ENCODE data around the gene RAP1A.

RAP1A gene

DNA sequence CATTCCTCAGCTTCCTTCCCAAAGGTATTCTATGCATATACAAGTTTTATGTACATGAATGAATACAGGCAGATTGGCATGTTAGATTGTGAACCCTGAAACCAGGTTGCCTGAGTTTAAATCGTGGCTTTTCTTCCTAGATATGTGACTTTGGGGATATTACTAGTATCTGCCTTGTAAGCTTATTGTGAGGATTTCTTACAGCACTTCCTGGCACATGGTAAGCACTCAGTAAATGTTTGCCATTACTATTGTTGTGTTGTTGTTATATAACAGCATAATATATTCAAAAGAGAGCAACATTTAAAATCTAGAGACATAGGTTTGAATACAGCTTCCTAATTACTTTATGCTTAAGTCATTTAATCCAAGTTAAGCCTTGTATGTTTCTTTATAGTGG lies 45.1 kb downstream of the RAP1A start:
- no peak overlapping the region for H3K4me2 ChIP-seq (ENCODE audit: insufficient read depth, low read length)
- H3K36me3 ChIP-seq (ENCODE audit: insufficient read depth, low read length), result no peaks in the 10 kb centered on the region
- H3K27me3 ChIP-seq (ENCODE audit: insufficient read depth, low read length, poor library complexity), result no peaks in the 10 kb centered on the region
- no peak overlapping the region for H3K9ac ChIP-seq (ENCODE audit: low read depth, low read length)
- H3K79me2 ChIP-seq (ENCODE audit: insufficient read depth, low read length), result peaks cover 57% of the 10 kb centered on the region
- no peak overlapping the region for H3K4me3 ChIP-seq (ENCODE audit: low read depth in 1 of 2, low read length in 2 of 2)
- ATAC-seq (ENCODE audit: insufficient read depth, low read depth) (no peak), DNase-seq (no peak)
- TF ChIP-seq EZH2 (IDR thresholded peaks at IDR 0.05; ENCODE audit: borderline replicate concordance, low read depth, low read length, severe bottlenecking), result no peak
- TF ChIP-seq, protein P1, sequence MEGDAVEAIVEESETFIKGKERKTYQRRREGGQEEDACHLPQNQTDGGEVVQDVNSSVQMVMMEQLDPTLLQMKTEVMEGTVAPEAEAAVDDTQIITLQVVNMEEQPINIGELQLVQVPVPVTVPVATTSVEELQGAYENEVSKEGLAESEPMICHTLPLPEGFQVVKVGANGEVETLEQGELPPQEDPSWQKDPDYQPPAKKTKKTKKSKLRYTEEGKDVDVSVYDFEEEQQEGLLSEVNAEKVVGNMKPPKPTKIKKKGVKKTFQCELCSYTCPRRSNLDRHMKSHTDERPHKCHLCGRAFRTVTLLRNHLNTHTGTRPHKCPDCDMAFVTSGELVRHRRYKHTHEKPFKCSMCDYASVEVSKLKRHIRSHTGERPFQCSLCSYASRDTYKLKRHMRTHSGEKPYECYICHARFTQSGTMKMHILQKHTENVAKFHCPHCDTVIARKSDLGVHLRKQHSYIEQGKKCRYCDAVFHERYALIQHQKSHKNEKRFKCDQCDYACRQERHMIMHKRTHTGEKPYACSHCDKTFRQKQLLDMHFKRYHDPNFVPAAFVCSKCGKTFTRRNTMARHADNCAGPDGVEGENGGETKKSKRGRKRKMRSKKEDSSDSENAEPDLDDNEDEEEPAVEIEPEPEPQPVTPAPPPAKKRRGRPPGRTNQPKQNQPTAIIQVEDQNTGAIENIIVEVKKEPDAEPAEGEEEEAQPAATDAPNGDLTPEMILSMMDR (IDR thresholded peaks at IDR 0.05; ENCODE audit: borderline replicate concordance, extremely low read depth, low read length, poor library complexity, severe bottlenecking), result no peak
- peaks cover 15% of the 10 kb centered on the region for H3K4me1 ChIP-seq (ENCODE audit: insufficient read depth, low read length)
- no peaks in the 10 kb centered on the region for H3K9me3 ChIP-seq (ENCODE audit: insufficient read depth, low read length, severe bottlenecking)
- peaks cover 10% of the 10 kb centered on the region for H4K20me1 ChIP-seq (ENCODE audit: insufficient read depth, low read length)
- H3K27ac ChIP-seq (ENCODE audit: low read length), result no peak overlapping the region
- H2AFZ ChIP-seq (ENCODE audit: low read depth, low read length), result no peak overlapping the region

DNA sequence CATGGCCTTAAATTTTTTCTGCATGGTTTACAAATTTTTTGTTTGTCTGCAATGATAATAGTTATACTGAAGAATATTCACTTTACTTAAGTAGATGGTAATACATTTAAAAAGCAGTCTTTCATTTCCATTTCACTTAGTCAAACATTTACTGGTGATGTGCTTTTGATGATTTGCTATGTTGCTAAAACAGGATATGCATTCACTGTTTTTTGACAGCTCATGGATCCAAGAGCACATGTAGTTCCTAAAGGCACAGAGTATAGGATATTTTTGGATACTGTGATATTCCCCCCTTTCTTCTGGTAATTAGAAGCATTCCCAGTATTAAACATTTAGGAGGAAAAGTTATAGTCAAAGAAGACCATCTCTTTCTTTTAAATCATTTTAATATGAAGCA lies 45.9 kb downstream of the RAP1A start:
- TF ChIP-seq, protein P1 (IDR thresholded peaks at IDR 0.05; ENCODE audit: borderline replicate concordance, extremely low read depth, low read length, poor library complexity, severe bottlenecking), result no peak
- no peak for TF ChIP-seq EZH2 (IDR thresholded peaks at IDR 0.05; ENCODE audit: borderline replicate concordance, low read depth, low read length, severe bottlenecking)
- H3K9ac ChIP-seq (ENCODE audit: low read depth, low read length), result no peak overlapping the region
- ATAC-seq (ENCODE audit: insufficient read depth, low read depth), result no peak

DNA sequence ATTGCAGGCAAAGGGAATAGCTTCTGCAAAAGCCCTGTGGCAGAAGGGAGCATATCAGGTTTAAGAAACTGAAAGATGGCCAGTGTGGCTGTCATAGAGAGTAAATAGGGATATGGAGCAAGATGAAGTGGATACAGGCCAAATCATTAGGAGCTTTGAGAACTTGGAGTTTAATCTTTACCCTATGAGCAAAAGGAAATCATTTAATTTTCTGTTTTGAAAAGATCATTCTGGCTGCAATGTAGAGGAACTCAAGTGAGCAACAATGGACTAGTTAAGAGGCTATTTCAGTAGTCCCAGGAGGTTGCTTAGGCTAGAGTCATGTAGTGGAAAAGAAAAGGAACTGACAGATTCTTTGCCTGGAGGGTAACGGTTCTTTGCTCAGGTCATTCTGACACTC lies 47.2 kb downstream of the RAP1A start:
- peaks cover 52% of the 10 kb centered on the region for H3K79me2 ChIP-seq (ENCODE audit: insufficient read depth, low read length)
- H3K27ac ChIP-seq (ENCODE audit: low read length), result no peak overlapping the region
- no peak for DNase-seq
- H3K4me2 ChIP-seq (ENCODE audit: insufficient read depth, low read length), result no peak overlapping the region
- H3K4me3 ChIP-seq (ENCODE audit: low read depth in 1 of 2, low read length in 2 of 2), result no peak overlapping the region
- H3K36me3 ChIP-seq (ENCODE audit: insufficient read depth, low read length), result no peaks in the 10 kb centered on the region
- peaks cover 10% of the 10 kb centered on the region for H4K20me1 ChIP-seq (ENCODE audit: insufficient read depth, low read length)
- no peaks in the 10 kb centered on the region for H3K27me3 ChIP-seq (ENCODE audit: insufficient read depth, low read length, poor library complexity)
- H2AFZ ChIP-seq (ENCODE audit: low read depth, low read length), result no peak overlapping the region
- TF ChIP-seq, protein P1 (IDR thresholded peaks at IDR 0.05; ENCODE audit: borderline replicate concordance, extremely low read depth, low read length, poor library complexity, severe bottlenecking), result no peak
- no peak for TF ChIP-seq EZH2 (IDR thresholded peaks at IDR 0.05; ENCODE audit: borderline replicate concordance, low read depth, low read length, severe bottlenecking)
- no peaks in the 10 kb centered on the region for H3K9me3 ChIP-seq (ENCODE audit: insufficient read depth, low read length, severe bottlenecking)
- no peak for ATAC-seq (ENCODE audit: insufficient read depth, low read depth)
- no peak overlapping the region for H3K9ac ChIP-seq (ENCODE audit: low read depth, low read length)
- no peaks in the 10 kb centered on the region for H3K4me1 ChIP-seq (ENCODE audit: insufficient read depth, low read length)

More for the DNA sequence above, 45.9 kb downstream of the RAP1A start:
- H3K27me3 ChIP-seq (ENCODE audit: insufficient read depth, low read length, poor library complexity), result no peaks in the 10 kb centered on the region
- DNase-seq, result no peak
- no peak overlapping the region for H2AFZ ChIP-seq (ENCODE audit: low read depth, low read length)
- H3K9me3 ChIP-seq (ENCODE audit: insufficient read depth, low read length, severe bottlenecking), result no peaks in the 10 kb centered on the region
- no peak overlapping the region for H3K4me2 ChIP-seq (ENCODE audit: insufficient read depth, low read length)
- H4K20me1 ChIP-seq (ENCODE audit: insufficient read depth, low read length), result peaks cover 10% of the 10 kb centered on the region
- peaks cover 7% of the 10 kb centered on the region for H3K4me1 ChIP-seq (ENCODE audit: insufficient read depth, low read length)
- H3K27ac ChIP-seq (ENCODE audit: low read length), result no peak overlapping the region
- H3K79me2 ChIP-seq (ENCODE audit: insufficient read depth, low read length), result peaks cover 56% of the 10 kb centered on the region
- H3K36me3 ChIP-seq (ENCODE audit: insufficient read depth, low read length), result no peaks in the 10 kb centered on the region
- no peak overlapping the region for H3K4me3 ChIP-seq (ENCODE audit: low read depth in 1 of 2, low read length in 2 of 2)

DNA sequence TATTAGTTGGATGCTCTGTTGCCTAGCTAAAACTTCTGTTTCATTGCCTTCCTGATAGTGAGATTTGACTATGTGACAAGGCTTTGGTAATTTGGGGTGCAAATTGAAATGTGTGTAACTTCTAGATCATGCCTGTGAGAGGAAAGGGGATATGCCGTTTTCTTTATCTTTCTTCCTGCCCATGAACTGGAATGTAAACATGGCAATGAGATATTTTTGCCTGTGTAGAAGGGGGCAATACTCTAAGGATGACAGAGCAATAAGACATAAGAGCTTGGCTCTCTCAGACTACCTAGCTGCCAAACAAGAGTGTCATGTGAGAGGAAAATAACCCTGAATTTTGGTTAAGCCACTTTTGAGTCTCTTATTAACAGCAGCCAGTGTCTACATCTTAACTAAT lies 49.7 kb downstream of the RAP1A start:
- no peak for ATAC-seq (ENCODE audit: insufficient read depth, low read depth)
- no peak overlapping the region for H3K4me2 ChIP-seq (ENCODE audit: insufficient read depth, low read length)
- no peaks in the 10 kb centered on the region for H3K27me3 ChIP-seq (ENCODE audit: insufficient read depth, low read length, poor library complexity)
- peaks cover 55% of the 10 kb centered on the region for H3K79me2 ChIP-seq (ENCODE audit: insufficient read depth, low read length)
- DNase-seq, result no peak
- TF ChIP-seq, protein P1 (IDR thresholded peaks at IDR 0.05; ENCODE audit: borderline replicate concordance, extremely low read depth, low read length, poor library complexity, severe bottlenecking), result no peak
- TF ChIP-seq EZH2 (IDR thresholded peaks at IDR 0.05; ENCODE audit: borderline replicate concordance, low read depth, low read length, severe bottlenecking), result no peak
- no peaks in the 10 kb centered on the region for H3K36me3 ChIP-seq (ENCODE audit: insufficient read depth, low read length)
- no peaks in the 10 kb centered on the region for H3K4me1 ChIP-seq (ENCODE audit: insufficient read depth, low read length)
- peaks cover 10% of the 10 kb centered on the region for H4K20me1 ChIP-seq (ENCODE audit: insufficient read depth, low read length)
- H3K9me3 ChIP-seq (ENCODE audit: insufficient read depth, low read length, severe bottlenecking), result no peaks in the 10 kb centered on the region
- H2AFZ ChIP-seq (ENCODE audit: low read depth, low read length), result no peak overlapping the region
- H3K27ac ChIP-seq (ENCODE audit: low read length), result no peak overlapping the region
- H3K4me3 ChIP-seq (ENCODE audit: low read depth in 1 of 2, low read length in 2 of 2), result no peak overlapping the region
- no peak overlapping the region for H3K9ac ChIP-seq (ENCODE audit: low read depth, low read length)

Measured in DND-41 (cell line).